PFSK-1 (cell line): ENCODE measurements around the gene KPNA2.

Experiments
- FOXP2 ChIP-seq: optimal IDR thresholded peaks from 2 replicates; pipeline ENCODE3; 2011; ENCODE audit warnings: borderline replicate concordance, control low read depth, inconsistent platforms; ENCODE audit not compliant: insufficient read depth; ENCODE audit errors: extremely low read length, extremely low read depth
- TAF1 ChIP-seq: IDR thresholded peaks from 2 replicates; pipeline ENCODE4 v1.6.1; 2012; ENCODE audit warnings: low read length, control low read depth, borderline replicate concordance; ENCODE audit not compliant: insufficient read depth

DNA sequence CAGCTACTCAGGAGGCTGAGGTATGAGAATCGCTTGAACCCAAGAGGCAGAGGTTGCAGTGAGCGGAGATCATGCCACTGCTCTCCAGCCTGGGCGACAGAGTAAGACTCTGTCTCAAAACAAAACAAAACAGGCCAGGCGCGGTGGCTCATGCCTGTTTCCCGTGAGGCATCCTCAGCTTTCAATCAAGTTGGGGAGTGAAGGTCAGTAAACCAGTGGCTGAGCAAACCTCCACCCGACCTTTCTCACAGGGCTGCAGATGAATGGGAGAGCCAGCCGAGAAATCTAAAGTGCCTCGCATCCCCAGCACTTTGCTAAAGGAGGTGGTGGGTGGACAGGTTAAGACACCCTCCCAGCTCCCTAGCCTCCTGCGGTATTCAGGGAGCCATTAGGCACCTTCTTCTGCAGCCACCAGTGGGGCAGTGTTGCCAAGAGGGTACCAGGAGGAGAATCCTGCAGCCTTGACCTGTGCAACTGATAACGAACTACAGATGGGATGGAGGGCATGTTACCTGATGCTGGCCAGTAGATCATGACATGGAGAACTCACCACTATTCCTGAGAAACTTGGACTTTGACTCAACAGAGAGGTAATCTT, 59.0 kb downstream of the KPNA2 start:
- TF ChIP-seq TAF1 (no peak), FOXP2 (no peak)
